ENCODE measurements around the gene PPP1R15B.

The PPP1R15B gene

DNA sequence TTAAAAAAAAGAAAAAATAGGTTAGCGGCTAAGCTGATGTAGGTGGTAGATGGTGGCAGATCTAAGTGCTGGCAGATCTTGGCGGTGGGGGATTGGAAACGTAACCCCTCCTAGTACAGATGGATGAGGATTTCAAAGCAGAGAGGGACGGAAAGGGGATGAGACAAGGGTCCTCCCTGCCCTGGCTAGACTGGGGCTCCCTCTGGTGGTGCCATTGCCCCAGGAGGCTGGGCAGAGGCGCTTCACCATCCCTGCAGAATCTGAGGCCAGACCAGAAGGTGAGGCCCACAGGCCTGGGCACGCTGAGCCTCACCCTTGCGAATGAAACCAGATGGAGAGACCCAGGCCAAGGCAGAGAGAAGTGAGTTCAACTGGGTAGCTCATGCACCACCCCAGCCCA lies 44.9 kb downstream of the PPP1R15B start:
- no peak for DNase-seq

DNA sequence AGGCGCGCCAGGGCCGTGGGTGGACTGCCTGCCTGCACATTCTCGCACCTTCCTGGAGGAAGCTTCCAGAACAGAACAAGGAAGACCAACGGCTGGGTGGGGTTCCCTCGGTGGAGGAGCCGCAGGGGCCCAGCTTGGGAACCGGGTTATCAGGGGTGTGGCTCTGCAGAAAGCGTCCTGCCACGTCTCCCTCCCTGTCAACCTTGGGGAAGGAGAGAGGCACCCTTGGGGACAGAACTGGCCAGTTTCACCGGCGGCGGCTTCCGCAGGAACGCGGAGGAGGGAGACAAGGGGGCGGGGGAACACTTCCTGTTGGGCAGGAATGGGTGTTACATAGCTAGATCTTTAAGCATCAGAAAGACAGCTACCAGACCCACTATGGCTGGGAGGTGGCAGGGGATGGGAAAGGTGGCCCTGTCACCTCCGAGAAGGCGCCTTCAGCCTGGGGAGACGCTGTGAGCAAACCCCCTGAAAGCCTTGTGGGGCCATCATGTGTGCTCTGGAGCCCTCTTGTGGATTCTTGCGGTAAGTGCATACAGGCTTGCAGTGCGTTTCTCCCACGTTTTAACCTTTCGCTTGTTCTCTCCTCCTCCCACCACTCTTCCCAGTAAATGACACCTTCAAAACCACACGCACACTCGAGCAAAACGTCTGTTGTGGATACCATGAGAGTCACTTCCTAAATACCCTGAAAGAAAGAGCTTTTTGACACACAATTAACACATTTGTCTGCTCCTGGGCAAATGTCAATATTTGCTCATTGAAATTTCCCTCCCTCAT lies 48.1 kb downstream of the PPP1R15B start:
- DNase-seq: peak; percentile 67

DNA sequence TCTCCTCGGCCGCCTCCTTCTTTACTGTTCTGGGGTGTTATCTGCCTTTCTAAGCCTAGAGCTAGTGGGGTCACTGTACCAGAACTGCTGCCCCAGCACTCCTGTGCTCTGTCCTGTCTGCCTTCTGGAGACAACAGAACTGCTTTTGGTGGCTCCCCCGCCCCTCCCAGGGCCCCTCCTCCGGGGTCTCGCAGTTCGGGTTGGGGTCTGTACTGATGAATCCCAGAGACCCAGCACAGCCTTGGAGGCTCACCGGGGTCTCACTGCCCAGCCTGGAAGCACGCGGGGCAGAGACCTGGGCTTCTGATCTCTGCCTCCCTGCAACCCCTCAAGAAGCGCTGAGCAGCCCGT lies 48.7 kb downstream of the PPP1R15B start:
- no peak for DNase-seq

DNA sequence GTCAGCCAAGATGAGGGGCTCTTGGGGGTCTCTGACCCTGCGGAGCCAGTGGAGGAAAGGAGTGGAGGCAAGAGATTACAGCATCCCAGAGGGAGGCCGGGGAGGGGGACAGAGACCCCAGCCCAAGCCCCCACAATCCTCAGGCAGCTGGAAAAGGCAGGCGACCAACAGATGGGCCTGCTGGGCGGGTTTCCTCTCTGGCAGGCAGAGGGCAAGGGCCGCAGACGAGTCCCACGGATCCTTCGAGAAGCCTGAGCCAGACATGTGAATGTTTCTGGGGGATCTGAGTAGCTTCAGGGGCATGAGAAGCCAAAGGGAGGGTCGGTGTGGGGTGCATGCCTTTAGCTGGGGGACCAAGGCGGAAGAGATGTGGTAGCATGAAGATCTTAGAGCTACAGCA lies 49.8 kb downstream of the PPP1R15B start:
- DNase-seq: no peak

DNA sequence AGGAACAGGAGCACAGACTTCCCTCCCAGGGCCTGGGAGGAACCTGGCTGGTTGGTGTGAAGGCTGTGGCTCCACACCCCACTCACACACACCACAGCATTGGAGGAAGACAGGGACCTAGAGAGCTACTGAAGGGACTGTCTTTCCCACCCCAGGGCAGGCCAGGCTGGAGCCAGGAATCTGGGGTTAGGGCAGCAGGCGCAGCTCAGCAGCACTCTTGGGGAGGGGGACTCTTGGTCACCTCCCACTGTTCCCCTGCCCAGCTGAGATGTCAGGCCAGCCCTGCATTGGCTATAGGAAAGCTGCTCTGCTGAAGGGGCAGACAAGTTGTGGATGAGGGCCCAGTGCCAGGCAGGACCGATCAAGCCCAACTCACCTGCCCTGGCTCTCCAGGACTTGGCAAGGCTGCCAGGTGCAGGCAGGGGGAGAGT lies 50.3 kb downstream of the PPP1R15B start:
- no peak for DNase-seq

DNA sequence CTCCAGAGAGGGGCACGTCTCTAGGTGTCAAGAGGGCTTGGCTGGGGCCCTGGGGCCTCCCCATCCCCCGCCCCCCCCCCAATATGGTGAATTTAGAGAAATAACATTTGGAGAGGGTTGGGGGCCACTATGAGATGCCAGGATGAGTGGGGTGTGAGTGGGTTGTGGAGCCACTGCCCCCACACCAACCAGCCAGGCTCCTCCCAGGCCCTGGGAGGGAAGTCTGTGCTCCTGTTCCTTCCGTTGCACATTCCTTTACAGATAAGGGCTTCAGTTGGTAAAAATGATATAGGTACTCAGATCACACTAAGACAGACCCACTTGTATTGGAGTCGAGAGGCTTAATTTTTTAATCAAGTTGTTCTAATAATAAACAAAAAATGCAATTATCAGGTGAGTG lies 51.3 kb downstream of the PPP1R15B start:
- DNase-seq: no peak

DNA sequence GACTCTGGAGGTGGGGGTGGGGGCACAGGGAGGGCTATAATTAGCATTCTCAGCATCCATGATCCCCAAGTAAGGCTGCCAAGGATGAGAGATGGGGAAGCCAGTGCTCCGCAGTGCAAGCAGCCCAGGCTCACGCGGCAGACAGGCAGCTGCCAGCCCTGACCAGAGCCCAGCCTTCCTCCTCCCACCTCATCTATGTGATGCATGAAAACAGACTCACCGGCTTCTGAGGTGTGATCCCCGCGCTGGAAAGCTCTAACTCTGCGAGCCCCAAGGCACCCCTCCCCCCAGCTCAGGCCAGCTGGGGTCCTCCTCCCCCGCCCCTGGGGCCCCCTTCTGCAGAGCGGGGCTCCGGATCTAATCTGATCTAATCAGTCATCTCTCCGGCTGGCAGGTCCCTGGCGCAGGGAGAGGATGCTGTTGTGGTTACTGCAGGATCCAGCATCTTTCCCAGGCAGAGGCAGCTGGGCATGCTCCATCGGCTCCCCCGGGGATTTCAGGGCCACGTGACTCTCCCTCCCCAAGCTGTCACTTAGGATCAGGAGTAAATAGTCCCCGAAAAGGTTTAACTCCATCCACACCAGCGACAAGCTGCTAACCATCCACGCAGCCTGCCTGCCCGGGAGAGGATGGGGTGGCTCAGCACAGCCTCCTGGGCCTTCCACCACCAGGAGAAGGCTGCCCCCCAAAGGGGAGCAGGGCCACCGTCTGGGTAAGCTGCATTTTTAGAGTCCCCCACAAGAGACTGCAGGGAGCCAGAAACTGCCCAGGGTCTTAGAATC lies 52.0 kb downstream of the PPP1R15B start, which contains the start of gene PLEKHA6:
Gene PLEKHA6 (minus strand): TSS at position 456 of the 782 bp plus-strand sequence. CDS start 86,202 bp downstream, outside the sequence.
- peak; percentile 52 for DNase-seq

DNA sequence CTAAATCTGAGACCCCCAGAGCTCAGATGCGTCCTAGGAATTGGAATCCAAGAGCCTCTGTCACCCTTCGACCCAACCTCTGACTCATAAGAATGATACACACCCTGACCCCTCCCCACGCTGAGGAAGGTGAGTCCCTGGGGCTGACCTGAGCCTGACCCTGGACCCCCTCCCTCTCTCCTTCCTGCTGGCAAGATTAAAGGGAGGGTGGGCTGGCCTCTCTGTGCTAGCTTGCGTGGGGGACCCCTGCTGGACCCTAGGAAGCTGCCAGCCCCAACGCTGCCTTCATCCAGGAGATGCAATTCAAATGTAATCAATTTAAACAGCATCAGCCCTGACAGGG lies 52.5 kb downstream of the PPP1R15B start:
- DNase-seq: no peak

DNA sequence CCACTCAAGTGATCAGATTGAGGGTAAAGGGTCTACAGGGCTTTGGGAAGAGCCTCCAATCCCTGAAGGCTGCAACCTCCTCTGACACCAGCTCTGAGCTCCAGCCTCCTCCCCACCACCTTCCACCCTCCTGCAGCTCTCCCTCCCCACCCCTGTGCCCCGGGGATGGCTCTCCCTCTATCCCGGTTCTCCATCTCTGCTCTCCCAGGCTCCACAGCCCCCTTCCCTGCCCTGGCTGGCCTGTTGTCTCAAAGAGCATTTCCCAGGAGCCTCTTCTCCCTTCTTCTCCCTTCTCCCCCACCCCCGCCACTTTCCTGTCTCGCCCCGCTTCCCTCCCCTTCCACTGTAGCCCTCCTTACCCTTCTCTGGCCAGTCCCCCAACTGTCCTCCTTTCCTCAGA lies 53.0 kb downstream of the PPP1R15B start:
- no peak for DNase-seq

DNA sequence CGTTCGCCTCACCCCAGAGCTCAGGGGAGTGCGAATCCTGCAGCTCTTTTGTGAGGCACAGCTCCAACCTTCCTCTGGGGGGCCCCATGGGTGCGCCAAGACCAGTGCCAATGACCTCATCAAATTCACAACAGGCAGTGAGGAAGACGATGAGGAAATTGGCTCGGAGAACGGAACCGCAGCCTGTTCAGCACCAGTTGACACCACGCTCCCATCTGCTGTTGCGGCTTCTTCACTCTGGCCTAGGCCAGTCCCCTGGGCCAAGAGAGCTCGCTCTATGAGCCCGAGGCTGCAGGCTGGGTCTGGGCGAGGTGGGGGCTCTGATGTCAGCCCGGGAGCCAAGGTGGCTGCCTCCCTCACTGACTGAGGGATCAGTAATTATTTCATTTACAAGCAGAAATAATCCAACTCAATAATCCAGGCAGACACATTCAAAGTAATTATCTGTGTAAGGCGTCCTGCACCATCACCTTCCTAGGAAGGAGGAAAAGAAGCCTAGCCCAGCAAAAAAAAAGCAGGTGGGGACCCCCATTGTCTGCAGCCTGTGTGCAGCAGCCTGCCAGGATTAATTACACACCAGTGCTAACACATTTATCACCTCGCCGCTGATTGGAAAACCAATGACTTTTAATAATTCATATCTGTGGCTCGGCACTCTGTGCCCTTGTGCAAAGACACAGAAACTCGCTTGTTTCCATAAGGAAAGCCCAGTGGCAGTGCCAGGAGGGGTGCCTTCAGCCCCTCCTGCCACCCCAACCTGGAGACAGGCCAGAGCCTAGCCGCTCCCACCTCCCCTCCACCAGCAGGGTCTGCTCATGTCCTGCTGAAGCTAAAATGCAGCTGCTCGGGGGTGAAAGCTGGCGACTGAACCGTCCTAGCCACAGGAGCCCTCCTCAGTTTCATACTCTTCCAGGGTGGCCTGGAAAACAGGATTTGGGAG lies 53.8 kb downstream of the PPP1R15B start:
- DNase-seq: no peak

DNA sequence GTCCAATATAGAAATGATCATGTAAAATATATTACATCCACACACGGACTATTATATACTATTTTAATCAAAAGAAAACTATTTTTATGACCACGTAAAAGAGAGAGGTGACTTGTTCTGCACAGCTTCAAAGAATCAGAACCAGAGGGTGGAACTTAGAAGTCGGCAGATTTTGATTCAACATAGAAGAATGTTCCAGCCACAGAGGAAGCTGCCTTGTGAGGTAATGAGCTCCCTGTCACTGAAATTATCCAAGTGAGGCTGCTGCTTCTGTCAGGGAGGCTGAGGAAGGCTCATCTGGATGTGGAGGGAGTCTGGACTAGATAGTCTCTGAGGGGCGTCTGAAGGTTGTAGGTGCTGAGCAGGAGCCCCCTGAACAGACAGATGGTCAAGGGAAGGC lies 54.6 kb downstream of the PPP1R15B start:
- no peak for DNase-seq

DNA sequence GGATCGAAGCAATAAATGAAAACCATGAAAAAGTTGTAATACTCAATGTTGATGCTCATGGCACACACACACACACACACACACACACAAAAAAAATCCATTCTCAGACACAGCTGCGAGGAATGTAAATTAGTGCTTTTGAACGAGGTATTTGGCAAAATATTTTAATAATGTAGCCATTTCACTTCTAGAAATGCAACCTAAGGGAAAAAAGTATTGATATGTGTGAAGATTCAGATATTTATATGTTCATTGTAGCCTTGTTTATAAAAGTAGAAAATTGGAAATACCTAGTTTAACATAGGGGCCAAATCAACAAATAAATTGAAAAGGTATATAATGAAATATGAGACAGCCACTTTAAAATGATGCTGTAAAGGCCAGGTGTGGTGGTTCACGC lies 55.7 kb downstream of the PPP1R15B start:
- no peak for DNase-seq

DNA sequence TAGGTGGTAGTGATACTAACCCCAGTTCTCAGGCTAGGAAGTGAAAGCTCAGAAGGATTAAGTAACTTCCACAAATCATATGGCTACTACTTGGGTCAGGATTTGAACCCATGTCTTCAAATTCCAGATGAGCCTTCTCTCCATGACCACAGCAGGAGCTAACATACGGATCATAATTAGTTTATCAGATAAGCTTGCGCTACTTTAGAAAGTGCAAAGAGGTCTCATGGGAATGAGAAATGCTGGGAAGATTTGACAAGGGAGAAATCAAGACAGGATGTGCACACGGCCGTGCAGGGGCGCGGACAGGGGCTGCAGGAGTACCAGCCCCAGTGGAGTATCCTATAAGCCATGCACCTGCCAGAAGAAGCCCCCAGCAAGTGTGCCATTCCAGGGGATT lies 57.0 kb downstream of the PPP1R15B start:
- no peak for DNase-seq

Measured in fibroblast of skin of abdomen (primary cell).